HL-60 (cell line): ENCODE measurements around the gene POLG.

Source experiments
- DNase-seq, 2 experiments: peaks; one replicate each; pipeline ENCODE4 v3.0.0-alpha.2; 2010 to 2020; ENCODE audit warnings: low read depth in 1 of 2, low spot score in 1 of 2
- H3K27ac ChIP-seq: fragments of 250-450 bp; sonication (Bioruptor Pico); replicated peaks from 2 replicates; pipeline ENCODE4 v1.5.1; 2020; ENCODE audit warnings: mild to moderate bottlenecking, moderate library complexity
- H3K27me3 ChIP-seq: fragments of 250-450 bp; sonication (Bioruptor Pico); 2 replicates; pipeline ENCODE4 v1.5.1; 2021; ENCODE audit warnings: mild to moderate bottlenecking, moderate library complexity; ENCODE audit not compliant: insufficient read depth, poor library complexity, severe bottlenecking
- H3K4me3 ChIP-seq: replicated peaks from 2 replicates; pipeline ENCODE4 v1.5.1; 2011; ENCODE audit warnings: mild to moderate bottlenecking, control low read depth, low read length; ENCODE audit not compliant: insufficient read depth
- CTCF ChIP-seq: IDR thresholded peaks from one replicate; pipeline ENCODE4 v1.5.1; 2011; ENCODE audit warnings: low read length, control low read depth, inconsistent platforms; ENCODE audit not compliant: insufficient read depth
- GABPA ChIP-seq: IDR thresholded peaks from 2 replicates; pipeline ENCODE4 v1.6.1; 2012; ENCODE audit warnings: low read depth
- POLR2AphosphoS5 ChIP-seq: IDR thresholded peaks from 2 replicates; pipeline ENCODE4 v1.6.1; 2012; ENCODE audit warnings: low read depth
- REST ChIP-seq: IDR thresholded peaks from 2 replicates; pipeline ENCODE4 v1.6.1; 2012; ENCODE audit warnings: low read depth; ENCODE audit not compliant: insufficient replicate concordance
- SPI1 ChIP-seq: IDR thresholded peaks from 2 replicates; pipeline ENCODE4 v1.6.1; 2012; ENCODE audit warnings: low read depth, mild to moderate bottlenecking, borderline replicate concordance

The POLG gene

GRCh38 chr15:89374086-89374981 lies 39.7 kb upstream of the POLG start:
- no peak for TF ChIP-seq POLR2AphosphoS5
- TF ChIP-seq REST = no peak
- no peak for TF ChIP-seq SPI1
- no peak for TF ChIP-seq CTCF
- no peak for TF ChIP-seq GABPA
- no peak for DNase-seq
- no peak overlapping the region for H3K27ac ChIP-seq
- peaks cover 56% of the 10 kb centered on the region for H3K27me3 ChIP-seq
- H3K4me3 ChIP-seq = no peak overlapping the region

- peaks cover 56% of the 10 kb centered on the region for H3K27me3 ChIP-seq
- no peak overlapping the region for H3K27ac ChIP-seq
- DNase-seq = no peak
- H3K4me3 ChIP-seq = no peak overlapping the region
- TF ChIP-seq POLR2AphosphoS5 = no peak
- TF ChIP-seq SPI1 = no peak
- TF ChIP-seq GABPA = no peak
- no peak for TF ChIP-seq CTCF
- no peak for TF ChIP-seq REST
Measured at GRCh38 chr15:89372069-89372935, 37.7 kb upstream of the POLG start.

GRCh38 chr15:89371228-89372044 lies 36.8 kb upstream of the POLG start:
- Histone ChIP-seq H3K27ac (no peak overlapping the region), H3K4me3 (no peak overlapping the region), H3K27me3 (peaks cover 60% of the 10 kb centered on the region)
- no peak for DNase-seq
- TF ChIP-seq CTCF = no peak
- no peak for TF ChIP-seq GABPA
- TF ChIP-seq POLR2AphosphoS5 = no peak
- TF ChIP-seq REST = no peak
- no peak for TF ChIP-seq SPI1
